ENCODE measurements around the gene DUSP2.
A peak's percentile ranks its signal among the peaks of the same experiment; 100 is the strongest.

DUSP2 gene

DNA sequence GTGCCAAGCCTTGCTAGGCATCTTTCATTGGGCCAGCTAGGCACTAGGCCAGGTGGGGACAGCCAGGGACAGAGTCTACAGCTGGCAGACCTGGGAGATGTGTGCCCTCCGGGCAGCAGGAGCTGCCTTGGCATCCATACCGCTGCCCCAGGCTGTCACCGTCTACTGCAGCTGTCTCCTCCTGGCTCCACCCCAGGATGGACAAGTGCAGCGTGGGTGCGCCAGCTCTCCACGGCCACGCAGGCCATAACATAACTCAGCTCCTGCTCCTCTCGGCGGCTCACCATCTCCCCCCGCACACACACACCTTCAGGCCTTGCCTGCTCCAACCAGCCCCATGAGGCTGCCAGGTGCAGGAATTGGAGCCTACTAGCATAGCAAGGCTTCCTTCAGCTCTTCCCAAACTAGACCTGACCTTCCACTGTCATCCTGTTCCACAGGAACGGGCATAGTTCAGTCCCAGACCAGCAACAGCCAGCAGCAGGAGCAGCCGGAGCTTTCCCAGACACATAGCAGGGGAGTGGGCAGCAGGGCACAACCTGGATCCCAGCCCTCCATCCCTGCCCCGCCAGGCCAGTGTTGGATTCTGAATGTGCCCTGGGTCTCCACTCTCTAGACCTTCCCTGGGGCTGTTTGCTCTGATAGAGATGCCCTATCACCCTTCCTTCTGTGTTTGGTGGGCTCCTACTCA, 26.4 kb downstream of the DUSP2 start:
- DNase-seq (ENCODE audit: low spot score) = no peak
- no peak for TF ChIP-seq CTCF (IDR thresholded peaks at IDR 0.05; ENCODE audit: extremely low read depth, missing control alignments)

DNA sequence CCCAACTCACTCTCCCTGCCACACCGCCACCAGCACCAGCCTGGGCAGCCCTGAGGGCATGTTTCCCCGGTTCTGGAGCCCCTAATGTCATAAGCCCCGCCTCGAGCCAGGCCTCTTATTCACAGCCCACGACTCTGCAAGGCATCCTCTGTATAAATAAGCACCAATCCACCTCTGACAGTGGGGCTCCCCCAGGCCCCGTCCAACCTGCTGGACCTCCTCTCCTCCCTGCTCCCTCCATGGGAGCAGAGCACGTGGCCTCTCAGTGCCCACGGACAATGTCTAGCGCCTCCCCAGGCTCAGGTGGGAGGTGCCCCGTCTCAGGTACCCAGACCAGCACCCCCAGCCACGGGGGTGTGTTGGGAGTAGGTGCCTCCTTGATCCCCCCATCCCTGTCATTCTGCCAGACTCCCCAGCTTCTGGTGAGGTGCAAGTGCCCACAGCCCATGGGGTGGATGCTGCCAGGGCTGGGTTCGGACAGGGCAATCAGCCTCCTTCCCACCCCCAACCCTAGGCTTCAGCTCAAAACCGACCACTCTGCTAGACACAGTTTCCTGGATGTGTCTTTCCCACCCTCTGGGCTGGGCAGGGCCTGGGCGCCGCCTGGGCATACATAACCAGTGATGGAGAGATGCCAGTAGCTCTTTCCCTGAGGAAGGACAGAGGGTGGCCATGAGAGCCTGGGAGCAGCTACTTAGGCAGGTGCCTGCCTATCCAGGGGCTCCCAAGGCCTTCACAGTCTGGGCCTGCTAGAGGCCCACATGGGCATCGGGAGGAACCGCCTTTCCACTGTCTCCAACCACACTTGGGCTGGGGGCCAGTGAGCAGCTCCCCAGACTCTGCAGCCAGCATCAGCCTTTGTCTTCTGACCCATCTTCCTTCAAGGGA, 27.3 kb downstream of the DUSP2 start:
- DNase-seq (ENCODE audit: low spot score) = no peak
- no peak for TF ChIP-seq CTCF (IDR thresholded peaks at IDR 0.05; ENCODE audit: extremely low read depth, missing control alignments)

DNA sequence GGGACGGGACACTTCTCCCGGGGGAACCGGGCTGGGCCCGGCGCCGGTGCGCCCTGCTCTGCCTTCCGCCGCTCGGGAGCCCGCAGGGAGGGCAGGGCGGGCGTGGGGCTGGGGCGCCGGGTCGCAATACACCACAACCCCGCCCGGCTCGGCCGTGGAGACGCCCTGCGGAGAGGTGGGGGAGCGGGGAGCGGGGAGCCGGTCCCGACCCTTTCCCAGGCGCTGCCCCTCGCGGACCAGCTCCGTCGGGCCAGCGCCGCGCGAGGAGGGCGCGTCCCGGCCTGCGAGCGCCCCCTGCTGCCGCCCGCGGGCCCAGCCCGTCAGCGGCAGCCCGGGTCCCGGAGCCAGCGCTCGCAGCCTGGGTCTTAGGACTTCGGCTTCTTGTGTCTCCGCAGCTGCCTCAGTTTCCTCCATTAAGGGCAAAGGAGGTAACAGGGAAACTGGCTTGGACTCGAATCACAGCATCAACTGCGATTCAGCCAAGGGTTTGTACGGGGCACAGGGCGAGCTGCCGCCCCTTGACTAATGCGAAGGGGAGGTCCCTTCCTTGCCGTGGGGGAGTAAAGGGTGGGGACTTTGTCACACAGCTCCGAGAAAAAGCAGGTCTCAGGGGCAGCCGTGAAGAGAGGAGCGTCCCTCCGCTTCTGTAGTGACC, 28.2 kb downstream of the DUSP2 start:
- DNase-seq (ENCODE audit: low spot score) = peak; percentile 94
- TF ChIP-seq CTCF (IDR thresholded peaks at IDR 0.05; ENCODE audit: extremely low read depth, missing control alignments) = peak; percentile 84

DNA sequence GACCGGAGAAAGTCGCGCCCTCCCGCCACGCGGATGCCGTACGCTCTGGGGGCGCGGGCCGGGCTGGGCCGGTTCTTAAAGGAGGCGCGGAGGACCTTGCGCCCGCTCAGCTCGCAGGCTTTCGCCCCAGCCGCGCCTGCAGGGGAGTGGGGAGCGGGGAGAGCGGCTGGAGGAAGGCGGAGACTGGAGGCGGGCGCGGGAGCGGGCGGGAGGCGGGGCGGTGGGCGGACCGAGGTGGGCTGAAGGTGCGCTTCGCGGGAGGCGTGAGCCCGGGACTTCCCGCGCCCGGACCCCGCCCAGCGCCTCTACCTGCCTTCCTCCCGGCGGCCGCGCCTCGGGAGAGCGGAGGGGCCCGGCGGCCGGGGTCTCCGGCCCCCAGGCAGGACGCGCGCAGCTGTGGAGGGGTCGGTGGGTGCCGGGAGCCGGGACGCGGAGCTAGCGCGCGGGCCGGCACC, 28.8 kb downstream of the DUSP2 start, which contains the start of gene ADRA2B:
Gene ADRA2B (minus strand): TSS at position 148 of the 455 bp plus-strand sequence. CDS start 422 bp downstream, outside the sequence.
- TF ChIP-seq CTCF (IDR thresholded peaks at IDR 0.05; ENCODE audit: extremely low read depth, missing control alignments) = no peak
- DNase-seq (ENCODE audit: low spot score) = peak; percentile 94

DNA sequence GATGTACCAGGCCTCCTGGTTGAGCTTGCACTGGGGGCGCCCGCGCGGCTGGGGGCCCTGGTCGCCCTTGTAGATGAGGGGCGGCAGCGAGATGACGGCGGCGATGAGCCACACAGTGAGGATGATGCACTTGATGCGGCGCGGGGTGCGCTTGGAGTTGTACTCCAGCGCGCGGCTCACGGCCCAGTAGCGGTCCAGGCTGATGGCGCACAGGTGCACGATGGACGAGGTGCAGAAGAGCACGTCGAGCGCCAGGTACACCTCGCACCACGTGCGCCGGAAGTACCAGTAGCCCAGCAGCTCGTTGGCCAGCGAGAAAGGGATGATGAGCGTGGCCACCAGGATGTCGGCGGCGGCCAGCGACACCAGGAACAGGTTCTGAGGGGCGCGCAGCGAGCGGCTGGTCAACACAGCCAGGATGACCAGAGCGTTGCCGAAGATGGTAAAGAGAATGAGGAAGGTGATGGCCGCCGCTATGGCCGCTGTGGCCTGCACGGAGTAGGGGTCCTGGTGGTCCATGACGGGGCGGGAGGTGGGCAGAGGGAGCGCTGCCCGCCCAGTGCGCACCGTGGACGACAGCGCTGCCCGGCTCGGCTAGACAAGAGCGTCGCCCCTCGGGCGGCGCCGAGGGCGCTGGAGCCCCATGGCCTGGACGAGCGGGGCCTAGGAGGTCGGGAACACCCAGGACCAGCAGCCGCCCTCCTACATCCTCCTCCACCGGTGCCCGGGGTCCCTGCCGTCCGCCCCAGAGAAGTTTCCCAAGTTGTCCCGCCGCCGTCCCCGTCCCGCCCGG, 29.4 kb downstream of the DUSP2 start:
- no peak for DNase-seq (ENCODE audit: low spot score)

More for the DNA sequence above, 29.4 kb downstream of the DUSP2 start:
- no peak for TF ChIP-seq CTCF (IDR thresholded peaks at IDR 0.05; ENCODE audit: extremely low read depth, missing control alignments)
